ENCODE measurements around the gene DSCAML1.

The DSCAML1 gene

GRCh38 chr11:117745346-117745745 is 51.7 kb downstream of the DSCAML1 start:
- TF ChIP-seq TAF1 (IDR thresholded peaks at IDR 0.05; ENCODE audit: borderline replicate concordance, insufficient read depth, low read length) (no peak), FOXP2 (optimal IDR thresholded peaks at IDR 0.05; ENCODE audit: borderline replicate concordance, extremely low read depth, extremely low read length, insufficient read depth) (no peak), SIN3A (IDR thresholded peaks at IDR 0.05; ENCODE audit: borderline replicate concordance, insufficient read depth, low read length) (no peak), POLR2AphosphoS5 (IDR thresholded peaks at IDR 0.05; ENCODE audit: low read depth, low read length) (no peak), REST (IDR thresholded peaks at IDR 0.05; ENCODE audit: insufficient read depth in 1 of 2, low read depth in 2 of 2, low read length in 2 of 2) (no peak)

GRCh38 chr11:117744471-117745150 is 52.4 kb downstream of the DSCAML1 start:
- TF ChIP-seq POLR2AphosphoS5 (IDR thresholded peaks at IDR 0.05; ENCODE audit: low read depth, low read length) (no peak), REST (IDR thresholded peaks at IDR 0.05; ENCODE audit: insufficient read depth in 1 of 2, low read depth in 2 of 2, low read length in 2 of 2) (no peak), SIN3A (IDR thresholded peaks at IDR 0.05; ENCODE audit: borderline replicate concordance, insufficient read depth, low read length) (no peak), TAF1 (IDR thresholded peaks at IDR 0.05; ENCODE audit: borderline replicate concordance, insufficient read depth, low read length) (no peak), FOXP2 (optimal IDR thresholded peaks at IDR 0.05; ENCODE audit: borderline replicate concordance, extremely low read depth, extremely low read length, insufficient read depth) (no peak)

DNA sequence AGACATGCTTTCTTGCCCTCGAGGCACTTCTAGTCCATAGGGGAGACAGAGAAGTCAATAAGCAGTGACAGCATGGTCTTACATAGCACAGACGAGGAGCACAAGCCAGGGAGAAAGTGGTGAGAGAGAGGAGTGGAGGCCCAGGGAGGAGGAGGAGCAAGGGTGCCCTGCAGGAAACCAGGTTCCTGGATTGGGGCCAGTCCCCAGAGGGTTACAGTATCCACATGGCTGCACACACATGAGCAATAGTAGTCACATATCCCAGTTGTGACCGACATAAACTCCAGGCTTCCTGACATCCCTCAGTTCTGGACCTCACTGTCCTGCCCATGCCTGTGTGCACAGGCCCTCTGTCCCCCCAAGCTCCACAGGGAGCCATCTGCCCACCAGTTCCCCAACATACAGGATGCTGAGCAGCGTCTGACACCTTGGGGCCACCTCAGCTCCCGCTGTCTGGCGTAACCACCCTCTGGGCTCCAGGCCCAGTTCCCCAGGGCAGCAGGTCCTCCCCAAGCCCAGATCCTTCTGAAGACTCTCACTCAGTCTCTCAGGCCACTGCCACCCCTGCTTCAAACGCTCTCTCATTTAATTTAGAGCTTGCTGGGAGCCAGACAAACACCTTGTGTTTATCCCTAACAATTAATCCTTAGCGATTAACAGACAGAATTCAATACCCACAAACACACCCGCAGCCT is 53.7 kb downstream of the DSCAML1 start:
- TF ChIP-seq SIN3A (IDR thresholded peaks at IDR 0.05; ENCODE audit: borderline replicate concordance, insufficient read depth, low read length): no peak
- TF ChIP-seq TAF1 (IDR thresholded peaks at IDR 0.05; ENCODE audit: borderline replicate concordance, insufficient read depth, low read length): no peak
- TF ChIP-seq FOXP2 (optimal IDR thresholded peaks at IDR 0.05; ENCODE audit: borderline replicate concordance, extremely low read depth, extremely low read length, insufficient read depth): no peak
- TF ChIP-seq REST (IDR thresholded peaks at IDR 0.05; ENCODE audit: insufficient read depth in 1 of 2, low read depth in 2 of 2, low read length in 2 of 2): no peak
- TF ChIP-seq POLR2AphosphoS5 (IDR thresholded peaks at IDR 0.05; ENCODE audit: low read depth, low read length): no peak

DNA sequence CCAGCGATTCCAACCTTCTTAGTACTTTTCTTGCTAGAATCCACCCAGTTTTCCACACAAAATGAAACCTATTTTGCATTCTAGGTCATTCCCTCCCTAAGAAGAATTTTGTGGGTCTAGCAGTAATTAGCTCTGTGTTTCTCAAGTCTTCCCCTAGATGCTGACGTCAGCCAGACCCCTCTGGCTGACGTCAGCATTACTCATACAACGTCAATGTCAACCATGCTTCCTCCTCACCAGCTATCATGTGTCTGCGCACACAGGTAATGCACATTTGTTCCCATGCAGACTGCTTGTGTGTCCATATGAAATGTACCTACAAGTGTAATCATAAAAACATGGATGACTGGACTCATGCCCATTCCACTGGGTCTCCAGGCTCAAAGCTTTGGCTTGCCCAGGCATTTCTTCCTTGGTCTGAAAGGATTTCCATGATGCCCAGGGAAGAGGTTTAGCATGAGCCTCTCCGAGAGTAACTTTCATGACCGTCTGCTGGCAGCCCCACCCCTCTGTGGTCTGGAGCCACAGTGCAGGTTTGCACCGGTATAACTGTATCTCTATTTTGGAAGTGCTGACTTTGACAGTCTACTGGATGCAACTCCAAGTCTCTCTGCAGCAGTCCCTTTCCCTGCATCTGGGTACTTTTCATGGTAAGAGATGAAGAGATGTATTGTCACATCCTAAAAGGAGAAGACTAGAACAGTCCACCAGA is 58.6 kb downstream of the DSCAML1 start:
- TF ChIP-seq TAF1 (IDR thresholded peaks at IDR 0.05; ENCODE audit: borderline replicate concordance, insufficient read depth, low read length) (no peak), SIN3A (IDR thresholded peaks at IDR 0.05; ENCODE audit: borderline replicate concordance, insufficient read depth, low read length) (no peak), REST (IDR thresholded peaks at IDR 0.05; ENCODE audit: insufficient read depth in 1 of 2, low read depth in 2 of 2, low read length in 2 of 2) (no peak), FOXP2 (optimal IDR thresholded peaks at IDR 0.05; ENCODE audit: borderline replicate concordance, extremely low read depth, extremely low read length, insufficient read depth) (no peak), POLR2AphosphoS5 (IDR thresholded peaks at IDR 0.05; ENCODE audit: low read depth, low read length) (no peak)
